Thymus (tissue), 14 donors: Measurements from ENCODE around the gene SLC36A1. TPM values are rescaled to one million over a fixed set of nuclear protein-coding genes. Genes with fewer than 3 reads are reported as not detected.

Source experiments
- DNase-seq, 9 donors: peaks; one replicate each; pipeline ENCODE4 v3.0.0-alpha.2; 2013; ENCODE audit warnings: low spot score in 9 of 9, low read depth in 6 of 9, missing footprints in 1 of 9
- H3K27ac ChIP-seq, 2 donors: one replicate each; pipeline ENCODE4 v1.5.1; 2013; ENCODE audit warnings: control low read depth in 1 of 2, low read depth in 1 of 2, low read length in 1 of 2, mild to moderate bottlenecking in 1 of 2, moderate library complexity in 1 of 2
- H3K27me3 ChIP-seq, 2 donors: one replicate each; pipeline ENCODE4 v1.5.1; 2013; ENCODE audit warnings: low read length in 1 of 2; ENCODE audit not compliant: control insufficient read depth in 2 of 2, insufficient read depth in 1 of 2
- H3K36me3 ChIP-seq, 2 donors: one replicate each; pipeline ENCODE4 v1.5.1; 2013; ENCODE audit warnings: low read length in 1 of 2, mild to moderate bottlenecking in 1 of 2, moderate library complexity in 1 of 2; ENCODE audit not compliant: control insufficient read depth in 2 of 2, insufficient read depth in 2 of 2
- H3K4me1 ChIP-seq, 2 donors: one replicate each; pipeline ENCODE4 v1.5.1; 2013; ENCODE audit warnings: low read length in 2 of 2; ENCODE audit not compliant: control insufficient read depth in 2 of 2, insufficient read depth in 2 of 2
- H3K4me3 ChIP-seq, 2 donors: one replicate each; pipeline ENCODE4 v1.5.1; 2013; ENCODE audit warnings: low read length in 2 of 2, control low read depth in 1 of 2, mild to moderate bottlenecking in 1 of 2
- H3K9me3 ChIP-seq, 2 donors: one replicate each; pipeline ENCODE4 v1.5.1; 2013; ENCODE audit warnings: low read length in 1 of 2, mild to moderate bottlenecking in 1 of 2; ENCODE audit not compliant: control insufficient read depth in 2 of 2, insufficient read depth in 1 of 2
- WGBS: extraction: QIAGEN DNeasy Blood & Tissue Kit; methylation state at CpG from one replicate; pipeline ENCODE4 v1.1.7; 2013; 5-methylcytosine and 5-hydroxymethylcytosine counted together
- long read RNA-seq, 10 donors: transcript quantifications; one replicate each; lab custom pipeline, GENCODE V29; 2026
- polyA plus RNA-seq: library from polyadenylated mRNA; stranded (reverse); fragments of 200-250 nt; gene quantifications from one replicate; pipeline ENCODE4 v1.2.3, GENCODE V29; 2013
- total RNA-seq: library from RNA; stranded (reverse); fragments of 120-200 nt; gene quantifications from one replicate; pipeline ENCODE4 v1.2.4, GENCODE V29; 2013
- donor health status: healthy.

SLC36A1 gene
- total RNA-seq (7.2 TPM), polyA plus RNA-seq (5.1 TPM)
- long read RNA-seq, donor 1, partial matches to known transcripts: 0 of 1 reads
- long read RNA-seq, donor 1, other reads (novel, unspliced or antisense): 0 of 1 reads
- long read RNA-seq, donor 2: 0 reads
- long read RNA-seq, donor 3, full-length matches to known transcripts: 4 of 4 reads
- long read RNA-seq, donor 3, partial matches to known transcripts: 0 of 4 reads
- long read RNA-seq, donor 3, other reads (novel, unspliced or antisense): 0 of 4 reads
- long read RNA-seq, donor 4, full-length matches to known transcripts: 2 of 21 reads
- long read RNA-seq, donor 4, partial matches to known transcripts: 19 of 21 reads
- long read RNA-seq, donor 4, other reads (novel, unspliced or antisense): 0 of 21 reads
- long read RNA-seq, donor 5, full-length matches to known transcripts: 3 of 3 reads
- long read RNA-seq, donor 5, partial matches to known transcripts: 0 of 3 reads
- long read RNA-seq, donor 5, other reads (novel, unspliced or antisense): 0 of 3 reads
- long read RNA-seq, donor 6, full-length matches to known transcripts: 3 of 8 reads
- long read RNA-seq, donor 6, partial matches to known transcripts: 5 of 8 reads
- long read RNA-seq, donor 6, other reads (novel, unspliced or antisense): 0 of 8 reads
- long read RNA-seq, donor 7, full-length matches to known transcripts: 2 of 28 reads
- long read RNA-seq, donor 7, partial matches to known transcripts: 26 of 28 reads
- long read RNA-seq, donor 7, other reads (novel, unspliced or antisense): 0 of 28 reads
- long read RNA-seq, donor 8: 0 reads
- long read RNA-seq, donor 9, full-length matches to known transcripts: 1 of 11 reads
- long read RNA-seq, donor 9, partial matches to known transcripts: 10 of 11 reads
- long read RNA-seq, donor 9, other reads (novel, unspliced or antisense): 0 of 11 reads
- long read RNA-seq, donor 10, partial matches to known transcripts: 7 of 7 reads
- long read RNA-seq, donor 10, other reads (novel, unspliced or antisense): 0 of 7 reads

DNA sequence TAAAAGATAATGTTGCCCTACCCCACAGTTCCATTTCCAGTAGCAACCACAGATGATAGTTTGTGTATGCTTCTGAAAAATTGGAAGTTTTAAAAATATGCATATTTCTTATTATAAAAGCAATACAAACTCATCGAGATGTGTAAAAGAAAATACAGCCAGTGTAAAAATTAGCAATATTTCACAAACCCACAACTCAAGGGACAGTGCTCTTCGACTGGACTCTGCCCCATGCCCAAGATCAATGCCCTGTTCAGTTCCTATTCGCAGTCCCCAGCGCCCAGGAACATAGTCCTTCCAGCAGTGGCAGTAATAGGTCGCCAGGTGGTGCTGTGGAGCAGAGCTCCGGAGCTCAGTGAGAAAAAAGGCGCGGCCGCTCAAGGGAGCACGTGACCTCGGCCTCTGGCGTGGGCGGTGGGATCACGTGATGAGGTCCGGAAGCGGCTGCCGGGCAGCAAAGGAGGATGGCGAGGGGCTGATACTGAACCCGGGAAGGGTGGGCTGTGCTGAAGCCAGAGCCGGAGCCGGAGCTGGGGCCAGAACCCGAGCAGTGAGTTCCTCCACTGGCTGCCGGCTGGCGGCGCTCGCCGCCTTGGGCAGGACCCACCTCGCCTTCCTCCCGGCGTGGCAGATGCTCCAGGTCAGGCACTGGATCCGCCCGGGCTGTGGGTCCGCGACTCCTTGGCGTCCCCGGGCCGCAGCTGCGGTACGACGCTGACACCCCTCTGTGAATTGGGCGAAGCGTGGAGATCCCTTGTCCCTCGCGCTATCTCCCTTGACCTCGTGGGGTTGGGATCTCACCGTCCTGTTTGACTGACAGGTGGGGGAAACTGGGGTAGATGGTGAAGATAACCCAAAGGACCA lies at the start of gene SLC36A1:
SLC36A1 (plus strand) TSS at position 430 of the 864 bp plus-strand sequence. CDS start 11,190 bp downstream, outside the sequence.
- Histone ChIP-seq H3K36me3 (no peaks in the 10 kb centered on the region), H3K4me1 (peaks cover 3 to 14% of the 10 kb centered on the region in 2 donors), H3K9me3 (no peaks in the 10 kb centered on the region), H3K4me3 (peak within 1 kb of the TSS; percentile 67 to 74), H3K27ac (peak within 1 kb of the TSS; percentile 28 to 70), H3K27me3 (no peaks in the 10 kb centered on the region)
- DNase-seq: peak; percentile 80 to 94 (median 90)
- WGBS: under 1% methylated on average over 46 of the region's 46 CpGs

DNA sequence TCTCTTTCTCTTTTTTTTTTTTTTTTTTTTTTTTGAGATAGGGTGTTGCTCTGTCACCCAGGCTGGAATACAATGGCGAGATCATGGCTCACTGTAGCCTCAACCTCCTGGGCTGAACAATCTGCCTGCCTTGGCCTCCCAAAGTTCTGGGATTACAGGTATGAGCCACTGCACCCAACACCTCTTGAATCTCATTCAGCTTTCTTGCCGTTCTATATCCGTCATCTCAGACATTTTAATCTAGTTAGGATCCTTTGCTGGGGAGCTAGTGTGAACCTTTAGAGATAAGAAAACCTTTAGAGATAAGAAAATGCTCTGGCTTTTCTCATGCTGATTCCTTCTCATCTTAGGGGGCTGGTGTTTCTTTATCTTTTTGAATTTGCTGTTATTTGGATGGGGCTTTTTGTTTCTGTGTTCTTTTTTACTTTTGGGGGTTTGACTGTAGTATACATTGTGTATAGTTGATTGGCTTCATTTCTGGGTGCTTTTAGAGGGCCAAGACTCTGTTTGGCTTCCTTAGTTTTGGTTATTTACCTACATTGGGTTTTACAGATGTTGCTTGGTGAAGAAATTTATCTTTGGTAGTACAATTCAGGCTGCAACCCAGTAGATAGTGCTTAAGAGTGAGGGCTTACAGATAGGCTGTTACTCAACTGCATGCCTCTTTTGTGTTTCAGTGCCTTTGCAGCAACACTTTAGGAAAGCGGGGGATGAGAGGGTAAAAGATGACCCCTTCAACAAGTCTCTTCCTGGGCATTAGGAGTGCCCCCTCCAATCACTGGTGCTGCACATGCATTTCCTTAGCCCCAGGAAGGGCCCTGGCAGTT lies 41.9 kb upstream of the SLC36A1 start:
- 78% methylated on average over 4 of the region's 4 CpGs for WGBS
- Histone ChIP-seq H3K9me3 (no peaks in the 10 kb centered on the region), H3K4me3 (no peak overlapping the region), H3K4me1 (peaks cover 0 to 7% of the 10 kb centered on the region in 2 donors), H3K27me3 (no peaks in the 10 kb centered on the region), H3K36me3 (no peaks in the 10 kb centered on the region), H3K27ac (no peak overlapping the region)
- DNase-seq: no peak

DNA sequence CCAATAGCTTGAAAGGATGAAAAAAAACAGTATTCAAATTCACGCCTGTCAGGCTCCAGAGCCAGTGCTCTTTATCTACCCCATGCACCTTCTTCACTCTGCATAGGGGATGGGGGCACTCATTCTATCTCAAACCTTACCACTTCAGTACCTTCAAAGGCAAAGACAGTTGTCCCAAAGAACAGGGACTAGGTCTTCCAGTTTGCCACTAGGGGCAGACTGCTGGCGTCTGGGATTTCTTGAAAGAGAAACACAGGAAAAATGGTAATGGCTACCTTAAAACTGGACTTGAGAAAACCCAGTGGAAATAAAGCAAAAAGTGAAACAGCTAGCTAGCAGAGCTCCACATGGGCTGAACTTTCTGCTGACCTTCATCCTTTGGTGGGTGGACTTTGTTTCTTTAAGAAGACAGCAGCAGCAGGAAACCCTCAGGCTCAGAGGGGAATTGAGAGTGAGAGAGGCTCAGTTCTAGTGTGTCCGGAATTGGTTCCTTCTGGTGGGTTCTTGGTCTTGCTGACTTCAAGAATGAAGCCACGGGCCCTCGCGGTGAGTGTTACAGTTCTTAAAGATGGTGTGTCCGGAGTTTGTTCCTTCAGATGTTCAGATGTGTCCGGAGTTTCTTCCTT lies 41.0 kb upstream of the SLC36A1 start:
- Histone ChIP-seq H3K36me3 (no peaks in the 10 kb centered on the region), H3K4me1 (peaks cover 0 to 7% of the 10 kb centered on the region in 2 donors), H3K4me3 (no peak overlapping the region), H3K27me3 (no peaks in the 10 kb centered on the region), H3K27ac (no peak overlapping the region), H3K9me3 (no peaks in the 10 kb centered on the region)
- DNase-seq: no peak
- WGBS: 83% methylated on average over 8 of the region's 8 CpGs

- Histone ChIP-seq H3K4me1 (peaks cover 0 to 7% of the 10 kb centered on the region in 2 donors), H3K4me3 (no peak overlapping the region), H3K36me3 (no peaks in the 10 kb centered on the region), H3K27ac (no peak overlapping the region), H3K9me3 (no peaks in the 10 kb centered on the region), H3K27me3 (no peaks in the 10 kb centered on the region)
- DNase-seq: no peak
- 52% methylated on average over 4 of the region's 4 CpGs for WGBS
Measured at GRCh38 chr5:151408591-151409230, 38.7 kb upstream of the SLC36A1 start.

- Histone ChIP-seq H3K27me3 (no peaks in the 10 kb centered on the region), H3K4me3 (no peak overlapping the region), H3K9me3 (peaks cover 0 to 9% of the 10 kb centered on the region in 2 donors), H3K36me3 (no peaks in the 10 kb centered on the region), H3K27ac (no peak overlapping the region), H3K4me1 (peaks cover 0 to 7% of the 10 kb centered on the region in 2 donors)
- WGBS: 95% methylated on average over 3 of the region's 3 CpGs
- DNase-seq: no peak
Measured at GRCh38 chr5:151413800-151414199, 33.6 kb upstream of the SLC36A1 start.

DNA sequence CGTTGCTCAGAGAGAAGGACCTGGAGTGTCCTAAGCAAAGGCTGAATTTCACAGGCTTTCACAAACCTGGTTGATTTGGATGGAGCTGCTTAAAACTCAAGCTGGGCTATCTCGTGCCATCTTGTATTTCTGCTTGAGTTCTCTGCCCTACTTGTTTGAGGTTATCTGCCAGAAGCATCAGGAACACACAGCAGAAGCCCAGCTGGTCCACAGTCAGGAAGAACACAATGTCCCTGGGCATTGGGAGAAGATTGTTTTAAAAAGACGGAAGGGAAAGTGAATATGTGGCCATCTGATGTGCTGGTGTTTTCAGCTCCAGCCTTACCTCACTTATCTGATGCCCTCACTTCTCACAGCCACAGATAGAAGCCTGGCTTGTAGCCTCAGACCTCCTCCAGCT lies 32.9 kb upstream of the SLC36A1 start:
- Histone ChIP-seq H3K9me3 (peaks cover 0 to 9% of the 10 kb centered on the region in 2 donors), H3K27me3 (no peaks in the 10 kb centered on the region), H3K36me3 (no peaks in the 10 kb centered on the region), H3K27ac (no peak overlapping the region), H3K4me3 (no peak overlapping the region), H3K4me1 (peaks cover 0 to 1% of the 10 kb centered on the region in 2 donors)
- WGBS: 73% methylated on average over 3 of the region's 3 CpGs
- DNase-seq: no peak

DNA sequence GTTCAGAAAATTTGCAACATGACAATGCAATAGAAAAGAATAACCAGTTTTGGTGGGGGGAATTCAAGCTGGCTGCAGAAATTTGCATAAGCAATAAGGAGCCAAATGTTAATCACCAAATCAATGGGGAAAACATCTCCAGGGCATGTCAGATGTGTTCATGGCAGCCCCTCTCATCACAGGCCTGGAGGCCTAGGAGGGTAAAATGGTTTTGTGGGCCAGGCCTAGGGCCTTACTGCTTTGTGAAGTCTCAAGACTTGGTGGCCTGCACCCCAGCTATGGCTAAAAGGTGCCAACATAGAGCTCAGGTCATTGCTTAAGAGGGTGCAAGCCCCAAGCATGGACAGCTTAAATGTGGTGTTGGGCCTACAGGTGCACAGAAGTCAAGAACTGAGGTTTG lies 29.7 kb upstream of the SLC36A1 start:
- peaks cover 0 to 9% of the 10 kb centered on the region in 2 donors for H3K9me3 ChIP-seq
- H3K27me3 ChIP-seq: no peaks in the 10 kb centered on the region
- no peak overlapping the region for H3K27ac ChIP-seq
- no peaks in the 10 kb centered on the region for H3K4me1 ChIP-seq
- DNase-seq: no peak
- H3K4me3 ChIP-seq: no peak overlapping the region
- H3K36me3 ChIP-seq: no peaks in the 10 kb centered on the region
